ENCODE measurements around the gene COL9A3.
"Not testable (repeated sequence)": the region's sequence is repeated elsewhere in the genome, so short reads cannot be mapped to it uniquely, and the experiment has no call there.

DNA sequence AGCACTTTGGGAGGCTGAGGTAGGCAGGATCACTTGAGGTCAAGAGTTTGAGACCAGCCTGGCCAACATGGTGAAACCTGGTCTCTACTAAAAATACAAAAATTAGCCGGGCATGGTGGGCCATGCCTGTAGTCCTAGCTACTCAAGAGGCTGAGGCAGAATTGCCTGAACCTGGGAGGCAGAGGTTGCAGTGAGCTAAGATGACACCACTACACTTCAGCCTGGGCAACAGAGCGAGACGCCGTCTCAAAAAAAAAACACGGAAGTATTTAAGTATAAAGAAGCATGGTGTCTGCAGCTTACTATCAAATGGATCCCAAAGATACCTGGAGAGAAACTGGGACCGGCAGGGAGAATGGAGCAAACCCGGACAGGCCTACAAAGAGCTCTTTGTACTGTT lies 32.1 kb downstream of the COL9A3 start:
- TF ChIP-seq, protein P1, sequence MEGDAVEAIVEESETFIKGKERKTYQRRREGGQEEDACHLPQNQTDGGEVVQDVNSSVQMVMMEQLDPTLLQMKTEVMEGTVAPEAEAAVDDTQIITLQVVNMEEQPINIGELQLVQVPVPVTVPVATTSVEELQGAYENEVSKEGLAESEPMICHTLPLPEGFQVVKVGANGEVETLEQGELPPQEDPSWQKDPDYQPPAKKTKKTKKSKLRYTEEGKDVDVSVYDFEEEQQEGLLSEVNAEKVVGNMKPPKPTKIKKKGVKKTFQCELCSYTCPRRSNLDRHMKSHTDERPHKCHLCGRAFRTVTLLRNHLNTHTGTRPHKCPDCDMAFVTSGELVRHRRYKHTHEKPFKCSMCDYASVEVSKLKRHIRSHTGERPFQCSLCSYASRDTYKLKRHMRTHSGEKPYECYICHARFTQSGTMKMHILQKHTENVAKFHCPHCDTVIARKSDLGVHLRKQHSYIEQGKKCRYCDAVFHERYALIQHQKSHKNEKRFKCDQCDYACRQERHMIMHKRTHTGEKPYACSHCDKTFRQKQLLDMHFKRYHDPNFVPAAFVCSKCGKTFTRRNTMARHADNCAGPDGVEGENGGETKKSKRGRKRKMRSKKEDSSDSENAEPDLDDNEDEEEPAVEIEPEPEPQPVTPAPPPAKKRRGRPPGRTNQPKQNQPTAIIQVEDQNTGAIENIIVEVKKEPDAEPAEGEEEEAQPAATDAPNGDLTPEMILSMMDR (conservative IDR thresholded peaks at IDR 0.05; ENCODE audit: low read length), result not testable (repeated sequence)
- TF ChIP-seq EZH2phosphoT487 (IDR thresholded peaks at IDR 0.05; ENCODE audit: borderline replicate concordance), result not testable (repeated sequence)

Data from Loucy (cell line).